ENCODE measurements around the gene ATE1. TPM values are rescaled to one million over a fixed set of nuclear protein-coding genes. Genes with fewer than 3 reads are reported as not detected.
A peak's percentile ranks its signal among the peaks of the same experiment; 100 is the strongest.

Gene ATE1
- total RNA-seq, 1 donor from 2014 or later: 22.6 TPM

GRCh38 chr10:121747163-121747775 lies 180.6 kb downstream of the ATE1 start:
- Mint-ChIP-seq H3K36me3 (ENCODE audit: low read depth, unreplicated experiment) (no peaks in the 10 kb centered on the region), H3K27ac (ENCODE audit: unreplicated experiment) (no peak overlapping the region), H3K4me3 (ENCODE audit: unreplicated experiment) (no peak overlapping the region), H3K27me3 (ENCODE audit: low read depth, unreplicated experiment) (no peaks in the 10 kb centered on the region), H3K9me3 (ENCODE audit: unreplicated experiment) (no peaks in the 10 kb centered on the region), H3K4me1 (ENCODE audit: low read depth, unreplicated experiment) (no peaks in the 10 kb centered on the region)
- Histone ChIP-seq H3K4me3 (ENCODE audit: insufficient read depth, low read depth, low read length) (no peak overlapping the region), H4K20me1 (ENCODE audit: insufficient read depth, low read length) (no peaks in the 10 kb centered on the region), H3K4me2 (ENCODE audit: low read length) (no peak overlapping the region), H2AFZ (ENCODE audit: low read depth, low read length) (no peak overlapping the region), H3K9ac (ENCODE audit: low read length) (no peak overlapping the region), H3K36me3 (ENCODE audit: insufficient read depth, low read length) (no peaks in the 10 kb centered on the region), H3K27ac (ENCODE audit: low read depth, low read length) (no peak overlapping the region), H3K9me3 (ENCODE audit: insufficient read depth, low read depth, low read length) (no peaks in the 10 kb centered on the region), H3K27me3 (ENCODE audit: insufficient read depth, low read length) (no peaks in the 10 kb centered on the region), H3K79me2 (ENCODE audit: insufficient read depth, low read length) (no peaks in the 10 kb centered on the region), H3K4me1 (ENCODE audit: insufficient read depth, low read length) (no peaks in the 10 kb centered on the region)
- TF ChIP-seq, protein P1, sequence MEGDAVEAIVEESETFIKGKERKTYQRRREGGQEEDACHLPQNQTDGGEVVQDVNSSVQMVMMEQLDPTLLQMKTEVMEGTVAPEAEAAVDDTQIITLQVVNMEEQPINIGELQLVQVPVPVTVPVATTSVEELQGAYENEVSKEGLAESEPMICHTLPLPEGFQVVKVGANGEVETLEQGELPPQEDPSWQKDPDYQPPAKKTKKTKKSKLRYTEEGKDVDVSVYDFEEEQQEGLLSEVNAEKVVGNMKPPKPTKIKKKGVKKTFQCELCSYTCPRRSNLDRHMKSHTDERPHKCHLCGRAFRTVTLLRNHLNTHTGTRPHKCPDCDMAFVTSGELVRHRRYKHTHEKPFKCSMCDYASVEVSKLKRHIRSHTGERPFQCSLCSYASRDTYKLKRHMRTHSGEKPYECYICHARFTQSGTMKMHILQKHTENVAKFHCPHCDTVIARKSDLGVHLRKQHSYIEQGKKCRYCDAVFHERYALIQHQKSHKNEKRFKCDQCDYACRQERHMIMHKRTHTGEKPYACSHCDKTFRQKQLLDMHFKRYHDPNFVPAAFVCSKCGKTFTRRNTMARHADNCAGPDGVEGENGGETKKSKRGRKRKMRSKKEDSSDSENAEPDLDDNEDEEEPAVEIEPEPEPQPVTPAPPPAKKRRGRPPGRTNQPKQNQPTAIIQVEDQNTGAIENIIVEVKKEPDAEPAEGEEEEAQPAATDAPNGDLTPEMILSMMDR (IDR thresholded peaks at IDR 0.05; ENCODE audit: insufficient read depth, low read depth, low read length): no peak
- no peak for TF ChIP-seq EZH2 (IDR thresholded peaks at IDR 0.05; ENCODE audit: insufficient read depth, low read length)
- DNase-seq (ENCODE audit: low read depth) (no peak), FAIRE-seq (no peak)

- Mint-ChIP-seq H3K4me1 (ENCODE audit: low read depth, unreplicated experiment) (peaks cover 5% of the 10 kb centered on the region), H3K9me3 (ENCODE audit: unreplicated experiment) (no peaks in the 10 kb centered on the region), H3K27me3 (ENCODE audit: low read depth, unreplicated experiment) (no peaks in the 10 kb centered on the region), H3K36me3 (ENCODE audit: low read depth, unreplicated experiment) (no peaks in the 10 kb centered on the region), H3K4me3 (ENCODE audit: unreplicated experiment) (no peak overlapping the region), H3K27ac (ENCODE audit: unreplicated experiment) (no peak overlapping the region)
- no peaks in the 10 kb centered on the region for H3K36me3 ChIP-seq (ENCODE audit: insufficient read depth, low read length)
- no peak overlapping the region for H3K27ac ChIP-seq (ENCODE audit: low read depth, low read length)
- H2AFZ ChIP-seq (ENCODE audit: low read depth, low read length): no peak overlapping the region
- H3K4me2 ChIP-seq (ENCODE audit: low read length): no peak overlapping the region
- no peaks in the 10 kb centered on the region for H3K79me2 ChIP-seq (ENCODE audit: insufficient read depth, low read length)
- DNase-seq (ENCODE audit: low read depth): peak; percentile 2
- no peaks in the 10 kb centered on the region for H3K9me3 ChIP-seq (ENCODE audit: insufficient read depth, low read depth, low read length)
- no peak overlapping the region for H3K4me3 ChIP-seq (ENCODE audit: insufficient read depth, low read depth, low read length)
- no peak for TF ChIP-seq EZH2 (IDR thresholded peaks at IDR 0.05; ENCODE audit: insufficient read depth, low read length)
- TF ChIP-seq, protein P1 (IDR thresholded peaks at IDR 0.05; ENCODE audit: insufficient read depth, low read depth, low read length): no peak
- no peak overlapping the region for H3K9ac ChIP-seq (ENCODE audit: low read length)
- H4K20me1 ChIP-seq (ENCODE audit: insufficient read depth, low read length): no peaks in the 10 kb centered on the region
- no peak for FAIRE-seq
- H3K27me3 ChIP-seq (ENCODE audit: insufficient read depth, low read length): no peaks in the 10 kb centered on the region
- H3K4me1 ChIP-seq (ENCODE audit: insufficient read depth, low read length): no peaks in the 10 kb centered on the region
Observed at GRCh38 chr10:121741248-121741792, 186.5 kb downstream of the ATE1 start.

GRCh38 chr10:121740069-121740468 lies 187.8 kb downstream of the ATE1 start:
- H3K36me3 Mint-ChIP-seq (ENCODE audit: low read depth, unreplicated experiment): no peaks in the 10 kb centered on the region

More at GRCh38 chr10:121740069-121740468, 187.8 kb downstream of the ATE1 start:
- Histone ChIP-seq H3K9ac (ENCODE audit: low read length) (no peak overlapping the region), H3K36me3 (ENCODE audit: insufficient read depth, low read length) (no peaks in the 10 kb centered on the region), H3K4me3 (ENCODE audit: insufficient read depth, low read depth, low read length) (no peak overlapping the region), H3K9me3 (ENCODE audit: insufficient read depth, low read depth, low read length) (no peaks in the 10 kb centered on the region), H2AFZ (ENCODE audit: low read depth, low read length) (no peak overlapping the region), H3K4me1 (ENCODE audit: insufficient read depth, low read length) (no peaks in the 10 kb centered on the region), H3K79me2 (ENCODE audit: insufficient read depth, low read length) (no peaks in the 10 kb centered on the region), H3K27ac (ENCODE audit: low read depth, low read length) (no peak overlapping the region), H3K27me3 (ENCODE audit: insufficient read depth, low read length) (peaks cover 2% of the 10 kb centered on the region), H4K20me1 (ENCODE audit: insufficient read depth, low read length) (no peaks in the 10 kb centered on the region), H3K4me2 (ENCODE audit: low read length) (no peak overlapping the region)
- Mint-ChIP-seq H3K4me1 (ENCODE audit: low read depth, unreplicated experiment) (peaks cover 5% of the 10 kb centered on the region), H3K27me3 (ENCODE audit: low read depth, unreplicated experiment) (peaks cover 4% of the 10 kb centered on the region), H3K27ac (ENCODE audit: unreplicated experiment) (no peak overlapping the region), H3K9me3 (ENCODE audit: unreplicated experiment) (no peaks in the 10 kb centered on the region), H3K4me3 (ENCODE audit: unreplicated experiment) (no peak overlapping the region)
- DNase-seq (ENCODE audit: low read depth) (no peak), FAIRE-seq (no peak)
- no peak for TF ChIP-seq EZH2 (IDR thresholded peaks at IDR 0.05; ENCODE audit: insufficient read depth, low read length)
- TF ChIP-seq, protein P1 (IDR thresholded peaks at IDR 0.05; ENCODE audit: insufficient read depth, low read depth, low read length): no peak
